ENCODE measurements around the gene SCIN. TPM values are rescaled to one million over a fixed set of nuclear protein-coding genes. Genes with fewer than 3 reads are reported as not detected.
A peak's percentile ranks its signal among the peaks of the same experiment; 100 is the strongest.
"Not testable (repeated sequence)": the region's sequence is repeated elsewhere in the genome, so short reads cannot be mapped to it uniquely, and the experiment has no call there.

Gene SCIN
- polyA plus RNA-seq, 1 donor, result 4.3 TPM

DNA sequence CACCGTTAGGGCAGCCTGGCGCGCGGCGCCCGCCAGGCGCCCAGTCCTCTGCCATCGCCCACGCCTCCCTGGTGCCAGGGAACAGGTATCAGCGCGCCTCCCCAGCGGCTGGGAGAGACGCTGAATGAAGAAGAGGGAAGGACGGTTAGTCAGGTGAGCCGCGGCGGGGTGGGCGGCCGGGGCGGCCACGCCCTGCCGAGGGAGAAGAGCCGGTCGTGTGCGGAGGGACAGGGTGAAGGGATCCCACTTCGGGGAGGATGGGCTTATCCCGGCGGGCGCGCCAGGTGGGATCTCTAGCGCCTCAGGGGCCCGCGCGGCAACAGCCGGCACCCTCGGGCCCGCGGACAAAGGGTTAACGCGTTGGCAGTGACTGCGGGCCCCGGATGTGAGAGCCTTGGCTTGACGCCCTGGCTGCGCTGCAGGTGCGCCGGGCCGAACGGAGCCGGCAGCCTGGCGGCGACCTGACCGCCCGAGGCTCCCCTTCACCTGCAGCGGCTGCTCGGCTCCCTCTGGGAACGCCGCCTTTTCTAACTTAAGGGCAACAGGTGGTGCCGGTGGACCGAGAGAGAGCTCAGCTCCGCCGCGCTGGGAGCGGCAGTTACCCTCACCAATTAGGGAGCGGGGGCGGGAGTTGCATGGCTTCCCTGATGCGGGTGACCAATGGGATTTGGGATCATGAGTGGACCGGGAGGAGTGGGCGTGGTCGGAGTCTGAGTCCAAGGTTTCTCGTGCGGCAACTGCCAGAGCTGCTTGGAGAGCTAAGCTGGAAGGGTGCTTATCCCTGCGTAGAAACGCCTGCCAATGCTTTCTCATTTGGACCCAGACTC lies 116.6 kb downstream of the SCIN start, which contains the start of gene ARL4A:
TSS of gene ARL4A (plus strand) at position 743 of the 827 bp plus-strand sequence. CDS start 622 bp downstream, outside the sequence.
- Histone ChIP-seq H3K36me3 (ENCODE audit: control insufficient read depth, insufficient read depth, low read length) (no peaks in the 10 kb centered on the region), H3K4me1 (ENCODE audit: control insufficient read depth, insufficient read depth, low read length) (no peaks in the 10 kb centered on the region), H3K27me3 (ENCODE audit: control insufficient read depth, insufficient read depth, low read length) (no peaks in the 10 kb centered on the region), H3K9me3 (ENCODE audit: control insufficient read depth, low read depth, low read length) (peaks cover 3% of the 10 kb centered on the region), H3K4me3 (ENCODE audit: low read length) (peak within 1 kb of the TSS; percentile 56), H3K27ac (ENCODE audit: low read length) (peak within 1 kb of the TSS; percentile 97)
- WGBS (ENCODE audit: insufficient coverage, low lambda C conversion rate), result no CpG with 5 or more reads among the region's 73 CpGs
- DNase-seq, result peak; percentile 99

DNA sequence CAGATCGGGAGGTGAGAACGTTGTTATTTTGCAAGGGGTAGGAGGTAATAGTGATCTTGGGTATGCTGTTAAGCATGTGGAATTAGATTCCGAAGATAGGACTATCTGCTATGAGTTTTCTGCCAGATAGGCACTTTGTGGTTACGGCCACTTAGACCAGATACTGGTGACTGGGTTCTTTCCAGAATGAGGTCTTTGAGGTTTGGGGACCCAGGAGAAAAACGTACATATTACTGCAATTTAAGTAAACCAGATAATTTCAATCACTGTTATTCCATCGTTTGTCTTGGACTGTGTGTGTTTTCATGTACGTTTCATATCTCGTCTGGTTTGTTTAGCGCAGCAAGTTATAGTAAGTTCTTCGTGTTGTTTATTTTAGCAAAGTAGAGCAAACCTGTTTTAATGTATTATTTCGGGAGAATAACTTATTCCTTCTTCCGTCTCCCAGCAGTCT lies 117.2 kb downstream of the SCIN start:
- Histone ChIP-seq H3K27ac (ENCODE audit: low read length) (peak overlapping the region; percentile 71), H3K4me3 (ENCODE audit: low read length) (peak overlapping the region; percentile 56), H3K27me3 (ENCODE audit: control insufficient read depth, insufficient read depth, low read length) (no peaks in the 10 kb centered on the region), H3K4me1 (ENCODE audit: control insufficient read depth, insufficient read depth, low read length) (no peaks in the 10 kb centered on the region), H3K9me3 (ENCODE audit: control insufficient read depth, low read depth, low read length) (peaks cover 3% of the 10 kb centered on the region), H3K36me3 (ENCODE audit: control insufficient read depth, insufficient read depth, low read length) (no peaks in the 10 kb centered on the region)
- no peak for DNase-seq
- 0% methylated on average over 4 of the region's 12 CpGs for WGBS (ENCODE audit: insufficient coverage, low lambda C conversion rate)

DNA sequence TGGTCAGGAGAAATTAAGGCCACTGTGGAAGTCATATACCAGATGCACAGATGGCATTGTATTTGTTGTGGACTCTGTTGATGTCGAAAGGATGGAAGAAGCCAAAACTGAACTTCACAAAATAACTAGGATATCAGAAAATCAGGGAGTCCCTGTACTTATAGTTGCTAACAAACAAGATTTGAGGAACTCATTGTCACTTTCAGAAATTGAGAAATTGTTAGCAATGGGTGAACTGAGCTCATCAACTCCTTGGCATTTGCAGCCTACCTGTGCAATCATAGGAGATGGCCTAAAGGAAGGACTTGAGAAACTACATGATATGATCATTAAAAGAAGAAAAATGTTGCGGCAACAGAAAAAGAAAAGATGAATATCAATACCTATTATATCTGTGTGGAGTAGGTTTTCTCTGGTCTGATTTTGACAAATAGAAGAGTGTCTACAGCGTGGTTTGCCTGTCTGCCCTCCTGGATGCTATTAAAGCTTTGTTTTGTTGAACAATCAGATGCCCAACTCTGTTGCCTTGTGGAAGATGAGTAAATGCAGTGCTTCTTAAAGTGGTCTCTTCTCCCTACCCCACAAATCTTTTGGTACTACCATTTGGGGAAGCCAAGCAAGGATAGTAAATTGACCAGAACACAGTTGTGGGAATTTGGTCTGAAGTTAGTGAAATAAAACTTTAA lies 118.1 kb downstream of the SCIN start:
- H3K9me3 ChIP-seq (ENCODE audit: control insufficient read depth, low read depth, low read length); H3K36me3 ChIP-seq (ENCODE audit: control insufficient read depth, insufficient read depth, low read length); H3K27me3 ChIP-seq (ENCODE audit: control insufficient read depth, insufficient read depth, low read length); H3K4me1 ChIP-seq (ENCODE audit: control insufficient read depth, insufficient read depth, low read length); DNase-seq: not testable (repeated sequence)
- no CpG with 5 or more reads among the region's 3 CpGs for WGBS (ENCODE audit: insufficient coverage, low lambda C conversion rate)
- peak overlapping the region; percentile 56 for H3K4me3 ChIP-seq (ENCODE audit: low read length)
- H3K27ac ChIP-seq (ENCODE audit: low read length), result peak overlapping the region; percentile 30

DNA sequence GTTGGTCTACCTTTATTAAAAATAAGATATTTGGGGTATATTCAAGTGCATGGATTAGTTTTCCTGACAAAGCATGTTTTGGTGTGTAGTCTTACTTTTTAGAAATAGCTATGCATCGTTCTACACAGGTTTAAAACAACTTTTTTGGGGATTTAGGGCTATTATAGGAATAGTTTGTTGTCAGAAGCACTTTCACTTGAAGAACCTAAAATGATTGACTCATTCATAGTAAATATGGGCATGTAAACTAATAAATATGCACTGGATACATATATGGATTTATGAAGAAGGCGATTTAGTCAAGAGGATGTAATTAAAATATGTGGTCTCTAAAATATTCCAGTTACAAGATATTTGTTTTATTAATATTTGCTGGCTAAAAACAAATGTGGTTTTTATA lies 118.9 kb downstream of the SCIN start:
- no peaks in the 10 kb centered on the region for H3K27me3 ChIP-seq (ENCODE audit: control insufficient read depth, insufficient read depth, low read length)
- DNase-seq, result no peak
- peaks cover 3% of the 10 kb centered on the region for H3K9me3 ChIP-seq (ENCODE audit: control insufficient read depth, low read depth, low read length)
- H3K4me3 ChIP-seq (ENCODE audit: low read length), result peak overlapping the region; percentile 56
- H3K27ac ChIP-seq (ENCODE audit: low read length), result peak overlapping the region; percentile 30
- 100% methylated on average over 2 of the region's 2 CpGs for WGBS (ENCODE audit: insufficient coverage, low lambda C conversion rate)
- H3K36me3 ChIP-seq (ENCODE audit: control insufficient read depth, insufficient read depth, low read length), result no peaks in the 10 kb centered on the region
- no peaks in the 10 kb centered on the region for H3K4me1 ChIP-seq (ENCODE audit: control insufficient read depth, insufficient read depth, low read length)

DNA sequence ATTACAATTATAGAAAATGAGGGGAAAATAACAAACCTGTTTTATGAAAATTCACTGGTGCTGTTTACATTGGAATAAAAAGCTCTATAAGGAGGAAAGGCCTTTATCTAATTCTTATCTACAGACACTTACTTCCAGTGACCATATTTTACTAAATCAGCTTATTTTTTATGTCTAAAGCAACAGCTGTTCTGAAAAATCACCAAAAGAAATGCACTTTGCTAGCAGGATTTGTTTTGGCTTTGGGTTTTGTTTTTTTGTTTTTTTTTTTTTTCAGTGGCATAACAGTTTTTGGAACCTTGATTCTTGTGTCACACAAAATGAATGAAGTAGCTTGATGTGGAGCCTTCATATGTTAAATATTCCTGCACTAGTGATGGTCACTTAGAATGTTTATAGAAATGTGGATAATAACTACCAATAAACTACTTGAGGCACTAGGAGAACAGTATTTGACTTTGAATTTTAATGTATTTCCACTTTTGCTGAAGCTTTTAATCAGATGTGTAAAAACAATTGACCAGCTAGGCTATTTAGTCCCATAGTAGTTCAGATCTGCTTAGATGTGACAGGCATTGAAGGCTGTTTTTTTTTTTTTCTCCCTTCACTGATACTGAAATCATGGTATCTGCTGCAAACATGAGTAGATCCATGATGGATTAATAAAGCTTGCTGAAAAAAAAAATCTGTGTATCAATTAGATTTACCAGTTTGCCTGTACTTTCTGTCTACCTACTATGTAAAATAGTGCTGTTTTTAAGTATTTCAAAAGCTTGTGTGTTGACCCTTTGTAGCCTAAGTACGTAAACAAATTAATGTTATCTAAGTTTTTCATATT lies 119.7 kb downstream of the SCIN start:
- no peak for DNase-seq
- peak overlapping the region; percentile 56 for H3K4me3 ChIP-seq (ENCODE audit: low read length)
- 100% methylated on average over 1 of the region's 1 CpG for WGBS (ENCODE audit: insufficient coverage, low lambda C conversion rate)
- H3K9me3 ChIP-seq (ENCODE audit: control insufficient read depth, low read depth, low read length), result peaks cover 3% of the 10 kb centered on the region
- no peaks in the 10 kb centered on the region for H3K27me3 ChIP-seq (ENCODE audit: control insufficient read depth, insufficient read depth, low read length)
- H3K27ac ChIP-seq (ENCODE audit: low read length), result peak overlapping the region; percentile 32
- H3K4me1 ChIP-seq (ENCODE audit: control insufficient read depth, insufficient read depth, low read length), result no peaks in the 10 kb centered on the region
- H3K36me3 ChIP-seq (ENCODE audit: control insufficient read depth, insufficient read depth, low read length), result no peaks in the 10 kb centered on the region

DNA sequence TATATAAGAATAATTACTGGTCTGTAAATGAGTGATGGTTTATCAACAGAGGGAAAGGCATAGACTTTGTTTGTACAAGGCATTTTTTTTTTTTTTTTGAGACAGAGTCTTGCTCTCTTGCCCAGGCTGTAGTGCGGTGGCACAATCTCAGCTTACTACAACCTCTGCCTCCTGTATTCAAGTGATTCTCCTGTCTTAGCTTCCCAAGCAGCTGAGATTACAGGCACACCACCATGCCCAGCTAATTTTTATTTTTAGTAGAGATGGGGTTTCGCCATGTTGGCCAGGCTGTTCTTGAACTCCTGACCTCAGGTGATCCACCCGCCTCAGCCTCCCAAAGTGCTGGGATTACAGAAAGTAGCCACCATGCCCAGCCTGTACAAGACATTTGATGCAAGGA lies 120.9 kb downstream of the SCIN start:
- not testable (repeated sequence) for H3K4me1 ChIP-seq (ENCODE audit: control insufficient read depth, insufficient read depth, low read length); H3K27ac ChIP-seq (ENCODE audit: low read length); H3K9me3 ChIP-seq (ENCODE audit: control insufficient read depth, low read depth, low read length); DNase-seq; H3K4me3 ChIP-seq (ENCODE audit: low read length); H3K27me3 ChIP-seq (ENCODE audit: control insufficient read depth, insufficient read depth, low read length); H3K36me3 ChIP-seq (ENCODE audit: control insufficient read depth, insufficient read depth, low read length)
- WGBS (ENCODE audit: insufficient coverage, low lambda C conversion rate), result no CpG with 5 or more reads among the region's 3 CpGs

DNA sequence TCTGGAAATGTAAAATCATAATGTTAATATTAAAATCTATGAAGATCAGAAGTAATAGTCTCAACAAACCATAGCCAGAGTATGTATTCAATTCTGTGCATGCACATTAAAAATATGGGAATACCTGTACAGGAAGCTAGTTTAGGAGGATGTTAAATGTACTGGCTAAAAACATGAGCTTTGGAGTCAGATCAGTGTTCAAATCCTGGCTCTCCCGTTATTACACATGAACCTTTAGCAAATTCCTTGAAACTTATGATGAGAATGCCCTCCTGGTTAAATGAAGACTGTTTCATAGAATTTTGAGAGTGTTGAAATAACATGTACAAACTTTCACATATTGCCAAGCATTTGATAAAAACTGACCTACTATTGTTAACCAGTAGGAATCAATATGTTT lies 121.5 kb downstream of the SCIN start:
- H3K9me3 ChIP-seq (ENCODE audit: control insufficient read depth, low read depth, low read length), result no peaks in the 10 kb centered on the region

DNA sequence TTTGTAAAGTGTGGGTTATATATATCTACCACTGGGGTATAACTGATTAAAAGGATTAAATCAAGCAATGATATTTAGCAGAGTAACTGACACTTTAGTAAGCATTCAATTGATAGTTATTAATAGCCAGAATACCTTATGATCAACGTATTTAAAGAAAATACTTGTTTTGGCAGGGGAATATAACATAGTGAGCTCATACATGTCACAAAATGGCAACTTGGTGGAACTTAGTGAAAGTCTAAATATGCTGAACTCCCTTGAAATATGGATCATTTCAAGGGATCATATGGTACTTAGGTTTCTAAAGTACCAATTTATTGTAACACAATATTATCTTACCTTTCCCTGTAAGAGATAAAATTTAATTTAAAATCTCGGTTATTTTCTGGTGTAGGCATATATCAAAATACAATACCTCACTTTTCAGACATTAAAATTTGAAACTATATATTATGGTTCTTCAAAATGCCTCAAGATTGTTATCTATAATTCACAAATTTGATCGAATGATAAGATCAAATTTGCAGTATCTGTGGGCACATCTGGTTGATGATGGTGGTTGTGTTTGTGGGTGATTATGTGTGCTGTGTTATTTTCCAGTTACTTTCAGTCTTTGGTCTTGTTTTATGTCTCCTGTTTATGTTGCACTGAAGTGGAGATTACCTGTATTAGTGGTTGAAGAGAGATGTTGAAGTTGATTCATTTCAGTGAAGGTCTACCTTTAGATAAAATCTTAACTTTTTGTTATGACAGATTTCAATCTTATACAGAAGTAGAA lies 122.1 kb downstream of the SCIN start:
- Histone ChIP-seq H3K9me3 (ENCODE audit: control insufficient read depth, low read depth, low read length) (no peaks in the 10 kb centered on the region), H3K4me1 (ENCODE audit: control insufficient read depth, insufficient read depth, low read length) (no peaks in the 10 kb centered on the region), H3K36me3 (ENCODE audit: control insufficient read depth, insufficient read depth, low read length) (no peaks in the 10 kb centered on the region), H3K4me3 (ENCODE audit: low read length) (no peak overlapping the region), H3K27me3 (ENCODE audit: control insufficient read depth, insufficient read depth, low read length) (no peaks in the 10 kb centered on the region), H3K27ac (ENCODE audit: low read length) (no peak overlapping the region)
- WGBS (ENCODE audit: insufficient coverage, low lambda C conversion rate), result 57% methylated on average over 1 of the region's 3 CpGs
- DNase-seq, result no peak

More for the DNA sequence above, 121.5 kb downstream of the SCIN start:
- Histone ChIP-seq H3K27ac (ENCODE audit: low read length) (no peak overlapping the region), H3K4me3 (ENCODE audit: low read length) (no peak overlapping the region), H3K36me3 (ENCODE audit: control insufficient read depth, insufficient read depth, low read length) (no peaks in the 10 kb centered on the region), H3K4me1 (ENCODE audit: control insufficient read depth, insufficient read depth, low read length) (no peaks in the 10 kb centered on the region), H3K27me3 (ENCODE audit: control insufficient read depth, insufficient read depth, low read length) (no peaks in the 10 kb centered on the region)
- no peak for DNase-seq
- WGBS (ENCODE audit: insufficient coverage, low lambda C conversion rate), result no CpG with 5 or more reads among the region's 1 CpG

DNA sequence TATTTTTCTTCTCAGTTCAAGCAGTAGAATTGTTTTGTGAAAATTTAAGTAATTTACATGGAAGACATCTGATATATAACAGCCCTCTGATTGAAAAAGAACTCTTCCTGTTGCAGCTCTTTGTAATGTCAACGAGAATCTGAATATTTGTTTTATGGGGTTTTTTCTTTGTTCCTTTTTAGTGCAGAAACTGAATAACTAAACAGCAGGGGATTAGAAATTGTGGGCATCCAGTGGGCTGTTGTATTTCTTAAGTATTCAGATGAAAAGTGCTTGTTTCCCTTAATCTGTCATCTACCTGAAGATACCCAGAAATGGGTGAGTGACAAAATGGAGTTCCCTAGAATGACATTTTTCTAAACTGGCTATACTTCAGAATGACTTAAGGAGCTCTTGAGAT lies 124.3 kb downstream of the SCIN start:
- no peak overlapping the region for H3K27ac ChIP-seq (ENCODE audit: low read length)
- H3K27me3 ChIP-seq (ENCODE audit: control insufficient read depth, insufficient read depth, low read length), result no peaks in the 10 kb centered on the region
- no peaks in the 10 kb centered on the region for H3K9me3 ChIP-seq (ENCODE audit: control insufficient read depth, low read depth, low read length)
- H3K4me1 ChIP-seq (ENCODE audit: control insufficient read depth, insufficient read depth, low read length), result no peaks in the 10 kb centered on the region
- no peak overlapping the region for H3K4me3 ChIP-seq (ENCODE audit: low read length)
- no CpG with 5 or more reads among the region's 1 CpG for WGBS (ENCODE audit: insufficient coverage, low lambda C conversion rate)
- no peaks in the 10 kb centered on the region for H3K36me3 ChIP-seq (ENCODE audit: control insufficient read depth, insufficient read depth, low read length)
- DNase-seq, result no peak
